Ovary (tissue), 9 donors: Measurements from ENCODE around the gene PROM2. TPM values are rescaled to one million over a fixed set of nuclear protein-coding genes. Genes with fewer than 3 reads are reported as not detected.

ENCODE experiments used
- DNase-seq, 5 donors: peaks; one replicate each; pipeline ENCODE4 v3.0.0-alpha.2; 2019 to 2020
- H3K27ac ChIP-seq, 2 donors: fragments of 200-600 bp; one replicate each; pipeline versions ENCODE4 v1.5.1 to v1.8.0; 2019 to 2022
- H3K27me3 ChIP-seq: fragments of 200-600 bp; one replicate; pipeline ENCODE4 v1.8.0; 2022
- H3K36me3 ChIP-seq: fragments of 200-600 bp; sonication (generic); one replicate; pipeline ENCODE4 v1.5.1; 2019
- H3K4me1 ChIP-seq: one replicate; pipeline ENCODE4 v1.8.1; 2013; ENCODE audit warnings: mild to moderate bottlenecking, moderate library complexity; ENCODE audit not compliant: insufficient read depth
- H3K4me3 ChIP-seq: fragments of 200-600 bp; sonication (generic); one replicate; pipeline ENCODE4 v1.5.1; 2017
- H3K9me3 ChIP-seq, 2 donors: fragments of 200-600 bp in 1 of 2; sonication (generic) in 1 of 2; one replicate each; pipeline versions ENCODE4 v1.5.1 to v1.8.1; 2013 to 2019; ENCODE audit warnings: mild to moderate bottlenecking in 1 of 2, moderate library complexity in 1 of 2
- EP300 ChIP-seq: sonication (generic); formaldehyde crosslinking; IDR thresholded peaks from one replicate; pipeline ENCODE4 v1.6.1; 2017; ENCODE audit warnings: antibody characterized with exemption
- POLR2A ChIP-seq: fragments of 450-650 bp; IDR thresholded peaks from one replicate; pipeline ENCODE4 v1.6.1; 2017; ENCODE audit warnings: antibody characterized with exemption, mild to moderate bottlenecking, moderate library complexity
- WGBS, 3 donors: extraction: QIAGEN DNeasy Blood & Tissue Kit in 1 of 3; methylation state at CpG; one replicate each; pipeline versions ENCODE4 v1.1.5 to v1.1.7; 2013 to 2017; 5-methylcytosine and 5-hydroxymethylcytosine counted together
- intact Hi-C, 4 donors: fragments of 100-400 bp; cut with DNase I; formaldehyde crosslinking; loops; one replicate each; pipeline versions ENCODE4 v1.11.0 to v1.15.1; 2022 to 2023
- polyA plus RNA-seq, 2 donors: library from polyadenylated mRNA; stranded (reverse); fragments of 200-250 nt in 1 of 2; fragments of 350-450 nt in 1 of 2; fragmentation: Illumina TruSeq in 1 of 2; extraction: RNeasy Lipid Tissue Mini Kit (QIAGEN cat#74804) in 1 of 2; gene quantifications; one replicate each; pipeline ENCODE4 v1.2.3, GENCODE V29; 2013 to 2014
- total RNA-seq, 7 donors: library from RNA; depleted of rRNA in 2 of 7; stranded (reverse); fragments of >200 nt in 2 of 7; fragmentation: NEBNext Ultra II Directional in 3 of 7; extraction: Animal tissue kit (Norgen Biotek cat#: 25700) in 3 of 7; gene quantifications; one replicate each; pipeline versions ENCODE4 v1.1.0 to v1.2.4, GENCODE V29; 2016 to 2023
- TF ChIP-seq, protein P1 (sequence below), 3 donors: fragments of 450-650 bp in 2 of 3; fragments of 200-600 bp in 1 of 3; IDR thresholded peaks; one replicate each; pipeline versions ENCODE4 v1.5.1 to v1.8.0; 2016 to 2022; ENCODE audit warnings: antibody characterized with exemption in 3 of 3, mild to moderate bottlenecking in 1 of 3
- donor health status: DM: no; HTN: no; CAD: no; lungs with moderate emphysema.
- donor health status: DM: no; HTN: no; CAD: no.
- donor health status: Bipolar disorder and iron deficiency.
- donor health status: DM: yes; HTN: yes; CAD: no.
- donor health status: DM: no; HTN: no; CAD: no.
- donor health status: DM: yes; HTN: yes; CAD: no.

PROM2 gene
- total and polyA plus RNA-seq, 9 donors = 0.37 to 5.1 (median 3.4) TPM

GRCh38 chr2:95323347-95324155, 49.3 kb downstream of the PROM2 start:
- H3K4me3 ChIP-seq = no peak overlapping the region
- TF ChIP-seq EP300 (no peak), POLR2A (no peak)
- TF ChIP-seq, protein P1, sequence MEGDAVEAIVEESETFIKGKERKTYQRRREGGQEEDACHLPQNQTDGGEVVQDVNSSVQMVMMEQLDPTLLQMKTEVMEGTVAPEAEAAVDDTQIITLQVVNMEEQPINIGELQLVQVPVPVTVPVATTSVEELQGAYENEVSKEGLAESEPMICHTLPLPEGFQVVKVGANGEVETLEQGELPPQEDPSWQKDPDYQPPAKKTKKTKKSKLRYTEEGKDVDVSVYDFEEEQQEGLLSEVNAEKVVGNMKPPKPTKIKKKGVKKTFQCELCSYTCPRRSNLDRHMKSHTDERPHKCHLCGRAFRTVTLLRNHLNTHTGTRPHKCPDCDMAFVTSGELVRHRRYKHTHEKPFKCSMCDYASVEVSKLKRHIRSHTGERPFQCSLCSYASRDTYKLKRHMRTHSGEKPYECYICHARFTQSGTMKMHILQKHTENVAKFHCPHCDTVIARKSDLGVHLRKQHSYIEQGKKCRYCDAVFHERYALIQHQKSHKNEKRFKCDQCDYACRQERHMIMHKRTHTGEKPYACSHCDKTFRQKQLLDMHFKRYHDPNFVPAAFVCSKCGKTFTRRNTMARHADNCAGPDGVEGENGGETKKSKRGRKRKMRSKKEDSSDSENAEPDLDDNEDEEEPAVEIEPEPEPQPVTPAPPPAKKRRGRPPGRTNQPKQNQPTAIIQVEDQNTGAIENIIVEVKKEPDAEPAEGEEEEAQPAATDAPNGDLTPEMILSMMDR (IDR thresholded peaks at IDR 0.05) = no peak
- 57 to 65% (median 63%) methylated on average over 23 to 26 of the region's 26 CpGs for WGBS, 3 donors
- no peaks in the 10 kb centered on the region for H3K36me3 ChIP-seq
- DNase-seq = no peak
- H3K27ac ChIP-seq = no peak overlapping the region
- no peaks in the 10 kb centered on the region for H3K9me3 ChIP-seq
- no peaks in the 10 kb centered on the region for H3K4me1 ChIP-seq
- H3K27me3 ChIP-seq = no peaks in the 10 kb centered on the region
- intact Hi-C loops = no loop called here

GRCh38 chr2:95325026-95325425, 50.8 kb downstream of the PROM2 start:
- Histone ChIP-seq H3K27me3 (no peaks in the 10 kb centered on the region), H3K4me3 (no peak overlapping the region), H3K36me3 (no peaks in the 10 kb centered on the region), H3K27ac (no peak overlapping the region), H3K9me3 (no peaks in the 10 kb centered on the region), H3K4me1 (no peaks in the 10 kb centered on the region)
- 90 to 91% (median 91%) methylated on average over 13 of the region's 13 CpGs for WGBS, 3 donors
- intact Hi-C loops = no loop called here
- no peak for TF ChIP-seq EP300
- TF ChIP-seq, protein P1 (IDR thresholded peaks at IDR 0.05) = no peak
- TF ChIP-seq POLR2A = no peak
- no peak for DNase-seq

DNA sequence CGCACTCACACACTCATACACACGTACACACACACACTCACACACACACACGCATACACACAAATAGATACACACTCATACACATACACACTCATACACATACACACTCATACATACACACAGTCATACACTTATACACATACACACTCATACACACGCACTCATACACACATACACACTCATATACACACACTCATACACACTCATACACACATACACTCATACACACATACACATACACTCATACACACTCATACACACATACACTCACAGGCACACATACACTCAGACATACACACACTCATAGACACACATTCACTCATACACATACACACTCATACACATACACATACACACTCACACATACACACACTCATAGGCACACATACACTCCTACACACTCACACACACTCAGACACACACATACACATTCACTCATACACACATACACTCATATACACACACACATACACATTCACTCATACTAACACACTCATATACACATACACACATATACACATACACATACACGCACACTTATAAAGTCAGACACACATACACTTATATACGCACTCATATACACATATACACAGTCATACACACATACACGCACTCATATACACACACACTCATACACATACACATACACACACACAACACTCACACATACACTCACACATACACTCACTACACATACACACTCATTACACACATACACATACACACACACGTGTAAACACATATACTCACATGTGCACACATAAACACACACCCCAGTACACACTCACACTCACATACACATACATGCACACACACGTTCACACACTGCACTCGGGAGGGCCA, 51.6 kb downstream of the PROM2 start:
- WGBS, 3 donors = 90 to 94% (median 92%) methylated on average over 10 of the region's 10 CpGs
- DNase-seq = no peak

More for the DNA sequence above, 51.6 kb downstream of the PROM2 start:
- no peak overlapping the region for H3K27ac ChIP-seq
- no peaks in the 10 kb centered on the region for H3K36me3 ChIP-seq
- intact Hi-C loops = no loop called here
- H3K27me3 ChIP-seq = no peaks in the 10 kb centered on the region
- no peaks in the 10 kb centered on the region for H3K4me1 ChIP-seq
- no peak overlapping the region for H3K4me3 ChIP-seq
- no peaks in the 10 kb centered on the region for H3K9me3 ChIP-seq
- TF ChIP-seq POLR2A (no peak), EP300 (no peak)
- TF ChIP-seq, protein P1 (IDR thresholded peaks at IDR 0.05) = no peak
